D721Med (cell line): ENCODE data around the gene EIF2AK3.
"Not testable (repeated sequence)": the region's sequence is repeated elsewhere in the genome, so short reads cannot be mapped to it uniquely, and the experiment has no call there.

Source experiments
- DNase-seq: peaks from one replicate; pipeline ENCODE4 v3.0.0; 2011; ENCODE audit warnings: low spot score; ENCODE audit not compliant: insufficient read length
- FAIRE-seq: peaks from 2 replicates; lab custom pipeline; 2011; peaks lifted over from hg19 to GRCh38; lab: Jason Lieb, UNC
- CTCF ChIP-seq: IDR thresholded peaks from 2 replicates; pipeline ENCODE4 v1.5.1; 2012; ENCODE audit warnings: mild to moderate bottlenecking, control low read depth; ENCODE audit not compliant: insufficient read depth; ENCODE audit errors: missing control alignments

The EIF2AK3 gene

DNA sequence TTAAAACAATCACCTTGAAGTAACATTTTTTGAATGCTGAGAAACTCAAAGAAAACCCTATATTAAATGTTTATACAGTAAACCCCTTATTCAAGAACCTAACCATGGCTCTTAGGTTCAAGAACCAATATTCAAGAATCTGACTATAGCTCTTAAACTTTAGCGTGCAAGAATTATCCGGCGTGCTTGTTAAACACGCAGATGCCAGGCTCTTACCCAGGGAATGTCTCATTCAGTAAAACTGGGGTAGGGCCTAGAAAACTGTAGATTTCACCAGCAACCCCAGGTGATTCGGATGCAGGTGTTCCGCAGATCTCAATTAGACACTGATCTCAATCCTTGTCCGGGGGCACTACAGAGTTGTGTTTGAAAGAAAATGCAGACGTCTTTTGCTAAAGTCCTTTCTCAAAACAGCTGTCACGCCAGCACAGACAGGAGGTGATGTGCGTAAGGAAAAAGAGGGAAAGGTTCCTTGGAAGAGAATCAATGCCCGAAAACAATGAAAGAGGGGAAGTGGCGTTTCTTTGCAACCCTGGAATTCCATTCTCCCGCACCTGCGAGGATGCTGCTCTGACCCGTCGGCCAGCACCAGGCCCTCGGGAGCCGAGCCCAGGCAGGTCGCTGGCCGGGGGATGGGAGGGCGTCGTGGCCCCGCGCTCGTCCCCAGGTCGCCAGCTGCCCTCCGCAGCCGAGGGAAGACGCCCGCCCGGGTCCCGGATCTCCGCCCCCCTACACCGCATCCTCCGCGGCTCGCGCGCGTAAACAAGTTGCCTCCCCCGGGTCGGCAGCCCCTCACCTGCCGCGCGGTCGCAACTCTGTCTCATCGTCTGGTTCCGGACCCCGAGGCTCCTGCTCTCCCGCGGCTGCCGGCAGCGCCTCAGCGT, 851 bp downstream of the EIF2AK3 start:
- FAIRE-seq (no peak), DNase-seq (peak; percentile 9)
- TF ChIP-seq CTCF: no peak

DNA sequence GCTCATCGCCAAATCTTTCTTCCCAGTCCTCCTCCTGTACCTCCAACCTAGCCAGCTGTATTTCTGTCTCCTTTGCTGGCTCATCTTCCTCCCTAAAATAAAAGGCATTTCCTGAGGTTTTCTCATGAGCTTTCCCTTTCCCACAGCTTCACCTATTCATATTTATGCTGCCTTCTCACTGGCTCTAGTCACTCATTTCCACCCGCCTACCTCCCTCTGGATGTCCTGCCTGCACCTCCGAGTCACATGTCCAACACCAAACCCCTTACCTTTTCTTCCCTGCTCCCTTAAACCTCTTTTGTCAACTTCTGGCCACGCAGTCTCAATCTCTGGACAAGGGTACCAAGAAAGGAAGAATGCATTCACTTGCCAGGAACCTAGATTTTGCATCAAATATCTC, 2.8 kb downstream of the EIF2AK3 start:
- FAIRE-seq (no peak), DNase-seq (no peak)
- no peak for TF ChIP-seq CTCF

GRCh38 chr2:88623831-88624465, 3.3 kb downstream of the EIF2AK3 start:
- FAIRE-seq, DNase-seq: not testable (repeated sequence)

DNA sequence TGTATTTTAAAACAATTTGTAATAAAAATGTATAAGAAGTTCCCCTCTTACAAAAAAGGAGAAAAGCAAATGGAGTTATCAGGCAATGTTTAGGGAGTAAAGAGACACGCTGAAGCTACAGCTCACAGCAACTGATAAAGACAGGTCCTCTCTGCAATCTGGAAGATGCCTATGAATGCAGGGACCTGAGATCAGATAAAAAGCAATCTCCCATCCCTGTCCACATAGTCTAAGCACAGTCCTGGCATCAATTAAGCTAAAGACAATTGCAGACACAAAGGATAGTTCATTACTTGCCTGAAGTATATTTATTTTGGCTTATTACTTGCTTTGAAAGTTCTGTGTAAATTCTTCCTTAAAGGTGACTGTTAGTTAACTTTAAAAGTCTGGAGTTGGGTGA, 5.0 kb downstream of the EIF2AK3 start:
- TF ChIP-seq CTCF: no peak
- no peak for DNase-seq
- FAIRE-seq: no peak

GRCh38 chr2:88621432-88621831, 5.8 kb downstream of the EIF2AK3 start:
- FAIRE-seq (no peak), DNase-seq (no peak)
- TF ChIP-seq CTCF: no peak

DNA sequence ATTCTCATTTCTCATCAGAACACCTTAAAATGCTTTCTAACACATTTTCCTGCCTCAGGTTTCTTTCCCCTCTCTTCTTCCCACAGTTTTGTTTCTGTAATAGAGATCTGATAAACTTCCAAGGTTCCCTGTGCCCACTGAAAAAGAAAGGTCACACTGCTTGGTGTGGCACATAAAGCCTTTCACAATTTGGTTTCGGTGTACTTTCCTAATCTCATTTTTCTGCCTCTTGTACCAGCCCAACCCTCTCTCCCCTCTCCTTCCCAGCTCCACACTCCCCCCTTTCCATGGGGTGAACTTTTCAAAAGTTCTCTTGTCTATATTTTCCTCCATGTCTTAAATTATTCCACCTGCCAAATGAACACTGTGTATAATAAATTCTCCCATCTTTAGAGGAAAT, 7.2 kb downstream of the EIF2AK3 start:
- DNase-seq (no peak), FAIRE-seq (no peak)
- TF ChIP-seq CTCF: no peak

DNA sequence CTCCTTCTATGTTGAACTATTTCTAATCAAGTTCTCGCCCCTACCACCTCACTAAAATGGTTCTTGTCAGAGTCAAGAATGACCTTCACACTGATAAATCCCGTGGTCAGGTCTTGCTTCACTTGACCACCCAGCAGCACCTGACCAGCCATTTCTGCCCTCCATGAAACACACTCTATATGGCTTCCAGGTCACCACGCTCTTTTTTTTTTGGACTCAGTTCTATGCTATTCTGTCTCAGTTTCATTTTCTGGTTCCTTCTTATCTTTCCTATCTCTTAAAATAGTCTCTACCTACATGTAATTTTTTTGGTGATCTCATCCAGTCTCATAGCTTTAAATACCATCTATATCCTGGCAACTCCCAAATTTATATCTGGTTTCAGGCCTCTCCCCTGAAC, 11.4 kb downstream of the EIF2AK3 start:
- TF ChIP-seq CTCF: no peak
- no peak for FAIRE-seq

More for the DNA sequence above, 11.4 kb downstream of the EIF2AK3 start:
- DNase-seq: no peak
